GM21381 (cell line): Measurements from ENCODE around the gene KLF9.
"Not testable (repeated sequence)": the region's sequence is repeated elsewhere in the genome, so short reads cannot be mapped to it uniquely, and the experiment has no call there.

Source experiments
- ATAC-seq: cut with Tn5 transposase; IDR thresholded peaks from one replicate; pipeline ENCODE4 v1.9.1; 2021; ENCODE audit warnings: mild to moderate bottlenecking, moderate library complexity; ENCODE audit not compliant: unreplicated experiment

Gene KLF9

DNA sequence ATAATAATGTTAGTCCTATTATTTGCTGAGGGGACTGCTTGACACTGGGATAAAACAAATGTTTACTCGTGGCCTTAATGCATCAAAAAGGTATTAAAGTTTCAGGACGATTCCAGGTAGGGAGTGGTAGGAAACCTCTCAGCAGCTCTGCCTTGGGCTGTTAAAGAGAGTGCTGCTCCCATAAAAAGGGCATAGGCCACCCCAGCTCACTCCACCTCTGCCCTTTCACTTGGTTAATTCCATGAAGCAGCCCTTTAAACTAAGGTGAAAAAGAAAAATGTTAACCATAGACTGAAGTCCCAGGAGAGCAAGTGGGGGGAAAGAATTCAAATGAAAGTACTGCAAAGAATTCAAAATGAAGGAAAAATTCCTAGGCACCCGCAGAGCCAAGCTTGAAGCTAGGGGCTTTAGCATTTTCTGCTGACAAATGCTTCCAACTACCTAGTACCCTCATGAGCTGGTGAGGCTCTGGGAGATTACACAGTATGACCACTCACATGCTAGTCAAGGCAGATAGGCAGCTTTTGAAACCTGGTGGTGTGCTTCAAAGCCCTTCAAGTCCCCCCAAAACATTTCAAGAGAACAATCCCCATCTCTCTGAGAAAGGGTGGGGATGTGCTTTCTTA lies 8.5 kb downstream of the KLF9 start:
- ATAC-seq = no peak

DNA sequence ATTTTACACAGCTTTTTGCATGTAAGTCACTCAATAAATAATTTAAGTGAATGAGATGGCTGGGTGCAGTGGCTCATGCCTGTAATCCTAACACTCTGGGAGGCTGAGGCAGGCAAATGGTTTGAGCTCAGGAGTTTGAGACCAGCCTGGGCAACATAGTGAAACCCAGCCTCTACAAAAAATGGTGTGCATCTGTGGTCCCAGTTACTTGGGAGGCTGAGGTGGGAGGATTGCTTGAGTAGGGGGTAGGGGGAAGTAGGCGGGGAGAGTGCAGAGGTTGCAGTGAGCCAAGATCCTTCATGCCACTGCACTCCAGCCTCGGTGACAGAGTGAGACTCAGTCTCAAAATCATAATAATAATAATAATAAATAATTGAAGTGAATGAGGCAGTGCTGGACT lies 10.2 kb downstream of the KLF9 start:
- no peak for ATAC-seq

DNA sequence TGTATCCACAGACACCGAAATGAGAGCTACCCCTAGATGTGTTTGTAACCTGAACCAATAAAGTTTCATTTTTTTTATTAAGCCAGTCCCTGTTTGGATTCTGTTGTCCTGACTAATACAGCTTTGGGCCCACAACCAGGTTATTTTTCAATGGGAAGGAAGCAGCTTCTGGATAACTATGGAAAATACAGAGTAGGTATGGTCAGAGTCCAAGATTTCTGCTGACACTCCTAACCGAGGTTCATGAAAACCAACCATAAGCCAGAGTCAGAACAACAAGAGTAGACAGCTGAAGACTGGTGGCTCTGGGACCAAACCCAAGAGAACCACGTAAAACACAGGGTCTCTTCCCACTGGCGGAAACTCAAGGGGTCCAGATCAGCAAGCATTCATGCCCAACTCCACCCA lies 10.8 kb downstream of the KLF9 start:
- no peak for ATAC-seq

DNA sequence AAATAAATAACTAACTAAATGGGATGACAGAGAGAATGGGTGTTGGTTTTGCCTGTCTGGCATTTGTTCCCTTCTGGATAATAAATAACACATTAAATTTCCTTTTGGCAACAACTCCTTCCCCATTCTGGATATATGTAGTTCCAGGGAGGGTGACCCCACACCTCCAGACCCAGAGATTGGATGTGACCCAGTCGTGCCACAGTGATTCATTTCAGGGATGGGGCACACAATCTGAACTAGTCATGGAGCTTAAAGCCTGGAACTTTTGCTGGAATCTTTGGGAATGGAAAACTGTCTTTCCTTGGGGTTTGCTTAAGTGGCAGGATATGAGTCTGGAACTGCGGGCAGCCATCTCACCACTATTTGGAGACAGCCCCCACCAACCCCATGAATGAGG lies 11.3 kb downstream of the KLF9 start:
- no peak for ATAC-seq

DNA sequence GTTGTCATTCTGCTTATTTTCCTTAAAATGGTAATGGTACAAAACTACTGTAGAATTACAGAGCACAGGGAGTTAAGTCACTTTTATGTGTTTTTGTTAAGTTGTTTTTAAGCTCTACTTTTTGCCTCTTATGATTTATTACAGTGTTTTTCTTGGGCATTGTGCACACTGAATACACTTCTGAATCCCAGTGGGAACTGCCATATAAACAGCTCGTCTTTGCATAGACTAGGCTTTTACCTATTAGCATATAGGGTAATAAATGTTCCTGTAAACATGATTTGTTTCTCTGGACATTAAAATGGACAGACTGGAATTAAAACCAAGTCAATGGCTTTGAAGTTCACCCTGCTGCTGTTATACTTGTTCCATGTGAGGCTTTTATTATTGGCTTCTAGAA lies 12.2 kb downstream of the KLF9 start:
- ATAC-seq = no peak

DNA sequence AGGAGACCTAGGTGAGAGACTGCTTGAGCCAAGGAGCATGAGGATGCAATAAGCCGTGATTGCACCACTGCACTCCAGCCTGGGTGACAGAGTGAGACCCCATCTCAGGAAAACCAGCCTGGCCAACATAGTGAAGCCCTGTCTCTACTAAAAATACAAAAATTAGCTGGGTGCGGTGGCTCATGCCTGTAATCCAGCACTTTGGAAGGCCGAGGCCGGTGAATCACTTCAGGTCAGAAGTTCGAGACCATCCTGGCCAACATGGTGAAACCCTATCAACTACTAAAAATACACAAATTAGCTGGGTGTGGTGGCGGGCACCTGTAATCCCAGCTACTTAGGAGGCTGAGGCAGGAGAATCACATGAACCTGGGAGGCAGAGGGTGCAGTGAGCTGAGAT lies 13.2 kb downstream of the KLF9 start:
- ATAC-seq = not testable (repeated sequence)

DNA sequence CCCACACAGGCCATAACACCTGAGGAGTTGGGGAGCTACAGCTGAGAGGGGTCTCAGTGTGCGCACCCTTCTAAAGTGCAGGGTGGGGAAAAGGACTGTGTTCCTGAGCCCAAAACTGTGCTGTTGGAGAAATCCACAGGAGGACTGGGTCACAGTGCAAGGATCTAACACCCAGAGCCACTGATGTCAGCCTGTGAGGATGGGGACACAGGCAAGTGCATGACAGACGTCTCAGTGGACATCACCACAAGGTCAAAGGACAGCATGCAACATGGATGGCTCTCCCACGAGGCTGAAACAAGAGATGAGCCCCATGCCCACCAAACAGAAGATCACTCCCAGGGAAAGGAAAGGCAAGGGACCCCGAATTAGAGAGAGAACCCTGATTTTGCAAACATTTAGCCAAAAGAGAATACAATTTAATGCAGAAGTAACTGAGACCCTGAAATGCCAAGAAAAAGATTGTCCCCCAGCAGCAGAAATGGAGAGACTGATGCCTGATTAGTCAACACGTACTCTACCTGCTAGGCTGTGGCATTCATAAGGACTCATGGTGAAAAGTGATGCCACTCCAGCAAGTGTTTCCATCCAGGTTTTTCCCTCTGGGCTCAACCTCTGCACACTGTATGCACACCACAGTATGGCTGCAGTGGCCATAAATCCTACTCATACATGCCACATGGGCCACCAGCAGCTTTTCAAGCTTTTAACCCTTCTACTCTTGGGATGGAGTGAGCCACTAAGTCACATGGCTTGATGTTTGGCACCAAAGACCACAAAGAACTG lies 14.2 kb downstream of the KLF9 start:
- ATAC-seq = no peak

DNA sequence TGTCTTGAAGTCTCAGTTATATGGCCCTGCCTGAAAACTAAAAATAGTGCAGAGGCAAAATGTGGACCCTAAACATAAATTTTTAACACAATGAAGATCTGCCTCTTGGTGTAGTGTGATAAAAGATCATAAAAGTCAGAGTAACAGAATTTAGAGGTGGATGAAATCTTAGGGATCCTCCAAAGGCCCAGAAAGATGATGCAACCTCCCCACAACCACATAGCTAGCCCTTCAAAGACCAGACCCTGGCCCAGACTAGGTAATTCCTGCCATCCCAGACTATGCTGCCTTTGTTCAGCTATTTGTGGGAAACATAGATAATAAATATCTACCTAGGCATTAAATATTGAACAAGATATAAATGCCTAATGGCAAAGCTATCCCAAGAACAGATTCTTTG lies 15.3 kb downstream of the KLF9 start:
- no peak for ATAC-seq

DNA sequence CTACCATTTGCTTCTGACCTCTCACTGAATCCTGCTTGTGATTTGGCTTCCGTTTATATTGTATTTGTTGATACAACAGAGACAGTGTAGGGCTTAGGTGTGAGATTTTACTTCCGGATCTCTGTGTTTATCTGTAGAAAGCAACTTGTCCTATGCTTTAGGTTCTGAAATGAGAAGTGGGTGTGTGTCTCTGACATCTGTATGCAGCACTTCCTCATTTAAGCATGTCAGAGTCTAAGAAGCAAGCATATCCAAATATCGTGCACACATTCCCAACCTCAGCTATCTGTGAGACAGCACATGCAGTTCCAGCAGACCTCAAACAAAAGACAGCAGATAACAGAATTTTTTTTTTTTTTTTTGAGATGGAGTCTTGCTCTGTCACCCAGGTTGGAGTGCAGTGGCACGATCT lies 16.3 kb downstream of the KLF9 start:
- ATAC-seq = peak; percentile 99

DNA sequence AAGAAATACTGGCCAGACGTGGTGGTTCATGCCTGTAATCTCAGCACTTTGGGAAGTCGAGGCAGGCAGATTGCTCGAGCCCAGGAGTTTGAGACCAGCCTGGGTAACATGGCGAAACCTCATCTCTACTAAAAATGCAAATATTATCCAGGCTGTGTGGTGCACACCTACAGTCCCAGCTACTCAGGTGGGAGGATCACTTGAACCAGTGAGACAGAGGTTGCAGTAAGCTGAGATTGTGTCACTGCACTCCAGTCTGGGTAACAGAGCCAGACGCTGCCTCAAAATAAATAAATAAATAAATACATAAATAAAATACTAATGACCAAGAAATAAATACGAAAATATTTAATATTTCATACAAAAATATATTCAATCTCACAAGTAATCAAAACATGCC lies 18.8 kb downstream of the KLF9 start:
- ATAC-seq = no peak

DNA sequence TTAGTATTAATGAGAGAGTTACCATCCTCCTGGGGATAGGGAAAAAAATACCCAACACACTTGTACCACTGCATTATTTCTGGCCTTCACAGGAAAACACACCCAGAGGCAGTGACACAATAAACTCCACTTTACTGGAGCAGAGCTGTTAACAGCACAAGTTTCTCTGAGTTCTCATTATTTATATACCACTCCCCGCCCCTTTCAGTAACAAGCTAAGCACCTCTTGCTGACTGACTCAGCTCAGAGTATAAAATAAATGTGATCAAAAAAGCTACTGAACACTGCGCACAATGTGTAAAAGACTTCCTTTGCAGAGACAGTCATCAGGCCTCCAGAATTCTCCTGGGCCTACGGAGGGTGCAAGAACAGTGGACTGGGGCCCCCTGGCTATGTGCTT lies 21.6 kb downstream of the KLF9 start:
- no peak for ATAC-seq

DNA sequence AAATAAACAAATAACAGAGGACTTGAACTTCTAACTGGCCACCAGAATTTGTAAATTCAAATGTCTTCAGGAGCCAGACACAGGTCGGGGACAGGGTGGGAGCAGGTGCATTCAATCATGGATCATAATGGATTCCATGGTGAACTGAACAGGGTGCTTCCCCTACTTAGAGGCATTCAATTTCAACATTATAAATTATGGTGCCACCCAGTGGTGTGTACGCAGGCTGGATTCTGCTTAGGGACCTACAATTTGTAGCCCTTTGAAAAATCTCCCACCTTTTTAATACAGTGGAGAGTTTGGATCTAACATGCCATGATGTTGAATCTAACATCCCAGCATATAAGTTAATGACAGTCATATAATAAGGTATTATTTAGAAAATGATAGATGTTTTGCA lies 22.3 kb downstream of the KLF9 start:
- no peak for ATAC-seq

DNA sequence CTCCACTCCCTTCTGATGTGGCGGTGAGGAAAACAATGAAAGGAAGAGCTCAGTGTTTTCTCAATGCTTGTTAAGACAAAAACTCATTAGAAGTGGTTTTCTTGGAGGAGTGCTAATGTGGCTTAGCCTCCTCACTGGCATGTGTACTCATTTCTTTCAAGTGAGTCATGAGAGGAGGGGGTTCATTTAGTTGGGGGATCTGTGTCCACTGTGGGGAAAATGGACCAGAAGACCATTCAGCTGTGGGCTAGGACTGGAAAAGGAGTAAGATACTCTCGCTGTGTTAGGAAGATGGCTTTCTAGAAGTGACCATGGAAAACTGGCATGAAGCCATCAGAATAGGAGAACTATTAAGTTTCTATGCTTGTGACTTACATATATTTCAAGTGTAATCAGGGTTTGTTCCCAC lies 23.5 kb downstream of the KLF9 start:
- ATAC-seq = no peak

DNA sequence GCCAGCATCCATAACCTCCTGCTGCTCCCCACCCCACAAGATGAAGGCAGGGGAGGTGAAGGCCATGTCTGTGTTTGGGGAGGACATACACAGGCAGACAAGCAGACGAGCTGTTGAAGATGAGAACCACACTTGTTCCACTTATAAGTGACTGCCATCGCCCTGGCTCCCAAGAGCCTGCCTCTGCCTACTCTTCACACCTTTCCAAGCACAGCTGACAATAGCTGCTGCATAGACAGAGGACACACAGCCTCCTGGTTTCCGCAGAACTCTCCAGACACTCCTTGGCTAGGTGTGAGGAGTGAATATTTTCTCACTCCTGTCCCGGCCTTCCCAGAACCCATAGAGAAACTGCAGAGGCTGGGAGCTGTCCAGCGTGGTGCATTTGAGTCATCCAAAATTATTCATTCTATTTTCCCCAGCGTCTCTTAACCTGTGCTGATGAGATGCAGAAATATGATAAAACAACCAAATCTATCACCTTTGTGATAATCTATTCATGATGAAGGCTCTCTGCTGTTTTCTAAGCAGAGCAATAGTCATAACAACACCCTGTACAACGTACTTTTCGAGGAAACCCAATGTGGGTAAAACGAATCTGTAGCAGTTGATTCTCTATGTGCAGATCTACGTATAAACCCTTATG lies 24.7 kb downstream of the KLF9 start:
- no peak for ATAC-seq

DNA sequence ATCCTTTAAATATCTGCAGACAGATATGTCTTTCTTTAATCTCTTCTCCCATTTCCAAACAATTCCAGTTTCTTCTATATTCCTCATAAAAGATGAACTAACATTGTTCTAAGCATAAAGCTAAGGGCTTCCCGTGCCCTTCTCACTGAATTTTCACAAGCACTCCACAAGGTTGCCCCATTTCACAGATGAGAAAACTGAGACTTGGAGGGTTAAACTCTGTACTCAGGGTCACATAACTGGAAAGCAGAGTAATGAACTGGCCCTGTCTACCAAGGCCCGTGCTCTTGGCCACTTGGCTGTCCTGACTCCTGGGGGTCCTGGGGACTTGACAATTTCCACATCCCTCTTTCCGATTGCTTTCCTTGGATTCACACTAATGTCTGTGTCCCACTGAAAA lies 25.3 kb downstream of the KLF9 start:
- no peak for ATAC-seq

DNA sequence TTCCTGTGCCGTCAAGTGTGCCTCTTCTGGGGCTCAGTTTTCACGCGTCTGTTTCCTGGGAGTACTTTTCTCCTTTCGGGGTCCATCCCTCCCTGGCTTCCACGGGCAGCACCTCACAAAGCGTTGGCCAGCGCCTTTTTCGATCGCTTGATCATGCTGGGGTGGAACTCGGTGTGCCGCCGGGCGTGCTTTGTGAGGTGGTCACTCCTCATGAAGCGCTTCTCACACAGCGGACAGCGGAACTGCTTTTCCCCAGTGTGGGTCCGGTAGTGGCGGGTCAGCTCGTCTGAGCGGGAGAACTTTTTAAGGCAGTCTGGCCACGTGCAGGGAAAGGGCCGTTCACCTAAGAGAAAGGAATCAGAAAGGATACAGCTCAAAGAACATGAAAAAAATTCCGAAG lies 26.8 kb downstream of the KLF9 start:
- no peak for ATAC-seq

DNA sequence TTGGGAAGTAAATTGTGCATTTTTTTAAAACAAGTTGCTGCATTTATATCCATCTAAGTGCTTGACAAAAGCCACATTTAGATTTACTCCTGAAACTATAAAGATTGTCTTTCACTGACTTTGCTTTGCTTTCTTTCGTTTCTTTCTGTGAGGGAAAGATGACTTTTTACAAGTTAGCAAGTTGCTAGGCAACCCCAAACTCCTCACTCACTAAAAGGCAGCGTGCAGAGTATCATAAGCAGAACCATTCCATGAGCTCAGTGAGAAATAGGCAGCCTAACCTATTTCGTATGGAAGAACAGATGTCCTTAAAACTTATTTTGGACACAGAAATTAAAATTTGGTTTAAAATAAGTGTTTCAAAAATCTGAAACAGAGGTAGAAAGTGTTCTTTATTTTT lies 29.0 kb downstream of the KLF9 start:
- ATAC-seq = no peak

DNA sequence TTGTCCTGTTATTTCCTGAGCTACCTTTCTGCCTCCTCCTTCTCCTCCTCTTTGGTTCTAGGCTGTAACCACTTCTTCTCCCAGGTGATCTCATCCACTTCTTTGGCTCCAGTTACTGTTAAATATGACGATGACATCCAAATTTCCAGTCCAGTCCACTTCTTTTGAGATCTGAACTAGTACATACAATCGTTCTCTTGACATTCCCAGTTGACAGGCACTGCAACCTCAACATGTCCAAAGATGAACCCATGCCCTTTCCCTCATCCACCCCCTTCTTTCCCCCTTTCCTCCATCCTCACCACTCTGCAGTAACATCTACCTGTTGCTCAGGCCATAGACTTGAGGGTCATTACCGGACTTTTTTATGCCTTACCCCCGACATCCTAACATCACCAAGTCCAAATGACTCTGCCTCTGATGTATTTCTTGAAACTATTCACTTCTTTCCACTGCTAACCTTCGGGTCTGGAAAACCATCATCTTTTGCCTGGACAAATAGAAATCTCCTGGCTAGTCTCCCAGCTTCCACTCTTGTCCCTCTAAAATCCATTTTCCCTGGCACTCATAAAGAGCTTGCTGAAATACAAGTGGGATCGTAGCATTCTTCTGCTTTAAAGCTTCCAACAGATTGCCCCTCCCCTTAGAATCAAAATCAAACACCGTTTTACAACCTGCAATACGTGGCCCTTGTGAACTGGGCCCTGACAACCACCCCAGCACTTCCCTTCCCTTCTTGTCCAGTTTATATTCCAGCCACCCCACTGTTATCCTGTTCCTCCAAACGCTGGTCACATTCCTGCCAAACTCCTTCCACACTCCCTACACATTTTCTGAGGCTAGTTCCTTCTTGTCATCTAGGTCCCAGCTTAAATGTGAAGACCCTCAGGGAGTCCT lies 31.5 kb downstream of the KLF9 start:
- ATAC-seq = no peak

DNA sequence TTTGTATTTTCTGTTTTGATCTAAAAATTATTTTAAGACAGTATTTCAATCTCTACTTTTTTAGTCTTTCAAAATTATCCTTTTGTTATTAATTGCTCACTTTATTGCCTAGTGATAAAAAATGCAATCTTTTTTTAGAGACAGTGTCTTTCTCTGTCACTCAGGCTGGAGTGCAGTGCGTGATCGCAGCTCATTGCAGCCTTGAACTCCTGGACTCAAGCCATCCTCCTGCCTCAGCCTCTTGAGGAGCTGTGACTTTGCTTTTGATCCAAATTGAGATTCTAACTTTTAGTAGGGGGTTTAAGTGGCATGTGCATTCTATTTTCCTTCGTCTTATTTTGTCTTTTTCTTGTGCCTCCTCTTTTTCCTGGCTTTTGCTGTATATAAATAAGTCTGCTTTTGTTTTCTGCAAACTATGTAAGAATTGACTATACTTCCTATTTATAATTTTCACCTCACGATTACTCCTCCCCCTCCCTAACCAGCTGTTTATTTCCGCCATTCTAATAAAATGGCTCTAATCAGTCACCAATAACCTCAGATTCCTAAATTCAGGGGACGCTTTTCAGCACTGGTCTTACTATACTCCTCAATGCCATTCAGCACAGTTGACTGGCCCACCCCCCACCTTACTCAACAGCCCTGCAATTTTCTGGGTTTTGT lies 32.3 kb downstream of the KLF9 start:
- ATAC-seq = no peak

DNA sequence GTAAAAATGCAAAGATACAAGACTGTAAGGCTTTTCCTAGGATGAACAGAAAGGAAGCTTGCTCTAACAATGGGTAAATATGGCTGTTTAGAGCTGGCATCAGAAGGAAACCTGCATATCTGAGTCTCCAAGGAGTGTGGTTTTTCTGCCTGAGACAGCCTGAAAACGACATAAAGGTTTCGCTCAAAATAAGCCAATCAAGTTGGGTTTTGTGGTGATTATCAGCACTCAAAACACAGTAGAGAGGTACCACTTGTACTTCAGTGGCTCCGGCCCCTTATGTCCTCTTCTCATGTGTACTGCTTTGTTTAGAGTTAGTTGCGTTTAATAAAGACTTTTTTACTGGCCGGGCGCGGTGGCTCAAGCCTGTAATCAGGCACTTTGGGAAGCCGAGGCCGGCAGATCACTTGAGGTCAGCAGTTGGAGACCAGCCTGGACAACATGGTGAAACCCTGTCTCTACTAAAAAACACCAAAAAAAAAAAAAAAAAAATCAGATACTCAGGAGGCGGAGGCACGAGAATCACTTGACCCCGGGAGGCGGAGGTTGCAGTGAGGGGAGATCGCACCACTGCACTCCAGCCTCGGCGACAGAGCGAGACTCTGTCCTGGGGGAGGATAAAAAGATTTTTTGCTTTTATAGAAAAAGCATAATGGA lies 39.4 kb downstream of the KLF9 start:
- no peak for ATAC-seq
